ENCODE results near the gene CPEB2.

- TF ChIP-seq EZH2phosphoT487 (IDR thresholded peaks at IDR 0.05; ENCODE audit: insufficient read depth, low read depth) (no peak), EZH2 (IDR thresholded peaks at IDR 0.05; ENCODE audit: insufficient read depth, poor library complexity, severe bottlenecking) (no peak)
These were observed 40.4 kb downstream of the CPEB2 start for GRCh38 chr4:15042529-15043167.
